GM13976 (cell line): ENCODE data around the gene GPRIN3.

ENCODE experiments used
- DNase-seq: peaks from one replicate; pipeline ENCODE4 v3.0.0; 2012; ENCODE audit warnings: low spot score
- CTCF ChIP-seq: IDR thresholded peaks from 2 replicates; pipeline ENCODE4 v1.5.1; 2012; ENCODE audit warnings: borderline replicate concordance, mild to moderate bottlenecking; ENCODE audit not compliant: insufficient read depth; ENCODE audit errors: extremely low read depth, missing control alignments, control extremely low read depth
- in situ Hi-C: fragments of 300-500 bp; cut with MboI; formaldehyde crosslinking; loops from one replicate; pipeline ENCODE4 v1.12.0; 2022; ENCODE audit warnings: low sequenced_read_pairs, mixed read lengths, inconsistent platforms; ENCODE audit not compliant: unreplicated experiment

Gene GPRIN3

GRCh38 chr4:89298155-89298554, 9.4 kb downstream of the GPRIN3 start:
- in situ Hi-C loops: no loop called here
- no peak for TF ChIP-seq CTCF
- DNase-seq: no peak

- TF ChIP-seq CTCF: no peak
- in situ Hi-C loops: no loop called here
- DNase-seq: no peak
Measured at GRCh38 chr4:89296896-89297295, 10.7 kb downstream of the GPRIN3 start.

GRCh38 chr4:89296399-89296798, 11.2 kb downstream of the GPRIN3 start:
- DNase-seq: no peak
- TF ChIP-seq CTCF: no peak
- in situ Hi-C loops: no loop called here

GRCh38 chr4:89295415-89295927, 12.1 kb downstream of the GPRIN3 start:
- TF ChIP-seq CTCF: no peak
- in situ Hi-C loops: no loop called here
- no peak for DNase-seq

- TF ChIP-seq CTCF: no peak
- in situ Hi-C loops: no loop called here
- DNase-seq: peak; percentile 13
Measured at GRCh38 chr4:89294573-89295269, 12.9 kb downstream of the GPRIN3 start.

- in situ Hi-C loops: no loop called here
- DNase-seq: no peak
- no peak for TF ChIP-seq CTCF
Measured at GRCh38 chr4:89293299-89293698, 14.3 kb downstream of the GPRIN3 start.
